ENCODE measurements around the gene CDC14C. TPM values are rescaled to one million over a fixed set of nuclear protein-coding genes. Genes with fewer than 3 reads are reported as not detected.

Gene CDC14C
- not detected in 2 replicates for total RNA-seq

GRCh38 chr7:48924433-48924832 lies at the start of gene CDC14C:
CDC14C (plus strand) TSS chr7:48924547; CDS start chr7:48924673, 126 bp downstream.

